ENCODE results near the gene RADIL.
"Not testable (repeated sequence)": the region's sequence is repeated elsewhere in the genome, so short reads cannot be mapped to it uniquely, and the experiment has no call there.

Gene RADIL

GRCh38 chr7:4809091-4809591 lies 74.4 kb downstream of the RADIL start:
- H3K4me3 ChIP-seq (ENCODE audit: insufficient read depth, low read depth, low read length, poor library complexity, severe bottlenecking) = peak overlapping the region; percentile 37
- peak in 1 of 3 donors; percentile 9 for DNase-seq
- peaks cover 12% of the 10 kb centered on the region for H3K27me3 ChIP-seq (replicated peaks; ENCODE audit: control insufficient read depth, insufficient read depth, low read length, poor library complexity, severe bottlenecking)
- no peak overlapping the region for H3K27ac ChIP-seq (ENCODE audit: insufficient read depth, low read length, poor library complexity, severe bottlenecking)
- no peaks in the 10 kb centered on the region for H3K36me3 ChIP-seq (ENCODE audit: control insufficient read depth, insufficient read depth, low read length)
- H3K4me1 ChIP-seq (ENCODE audit: control insufficient read depth, insufficient read depth, low read length, poor library complexity, severe bottlenecking) = peaks cover 8% of the 10 kb centered on the region
- no peaks in the 10 kb centered on the region for H3K9me3 ChIP-seq (ENCODE audit: control insufficient read depth, low read length)

- DNase-seq = no peak
- Histone ChIP-seq H3K4me3 (ENCODE audit: insufficient read depth, low read depth, low read length, poor library complexity, severe bottlenecking) (no peak overlapping the region), H3K9me3 (ENCODE audit: control insufficient read depth, low read length) (no peaks in the 10 kb centered on the region), H3K27me3 (replicated peaks; ENCODE audit: control insufficient read depth, insufficient read depth, low read length, poor library complexity, severe bottlenecking) (peaks cover 12% of the 10 kb centered on the region), H3K27ac (ENCODE audit: insufficient read depth, low read length, poor library complexity, severe bottlenecking) (no peak overlapping the region), H3K36me3 (ENCODE audit: control insufficient read depth, insufficient read depth, low read length) (no peaks in the 10 kb centered on the region), H3K4me1 (ENCODE audit: control insufficient read depth, insufficient read depth, low read length, poor library complexity, severe bottlenecking) (peaks cover 8% of the 10 kb centered on the region)
These were observed 75.0 kb downstream of the RADIL start for GRCh38 chr7:4808565-4808964.

GRCh38 chr7:4808026-4808425 lies 75.5 kb downstream of the RADIL start:
- H3K36me3 ChIP-seq (ENCODE audit: control insufficient read depth, insufficient read depth, low read length) = no peaks in the 10 kb centered on the region
- no peaks in the 10 kb centered on the region for H3K9me3 ChIP-seq (ENCODE audit: control insufficient read depth, low read length)
- H3K27me3 ChIP-seq (replicated peaks; ENCODE audit: control insufficient read depth, insufficient read depth, low read length, poor library complexity, severe bottlenecking) = peaks cover 12% of the 10 kb centered on the region
- H3K27ac ChIP-seq (ENCODE audit: insufficient read depth, low read length, poor library complexity, severe bottlenecking) = no peak overlapping the region
- no peak for DNase-seq
- no peak overlapping the region for H3K4me3 ChIP-seq (ENCODE audit: insufficient read depth, low read depth, low read length, poor library complexity, severe bottlenecking)
- H3K4me1 ChIP-seq (ENCODE audit: control insufficient read depth, insufficient read depth, low read length, poor library complexity, severe bottlenecking) = peaks cover 8% of the 10 kb centered on the region

- H3K4me3 ChIP-seq (ENCODE audit: insufficient read depth, low read depth, low read length, poor library complexity, severe bottlenecking) = no peak overlapping the region
- H3K9me3 ChIP-seq (ENCODE audit: control insufficient read depth, low read length) = no peaks in the 10 kb centered on the region
- H3K27ac ChIP-seq (ENCODE audit: insufficient read depth, low read length, poor library complexity, severe bottlenecking) = no peak overlapping the region
- H3K36me3 ChIP-seq (ENCODE audit: control insufficient read depth, insufficient read depth, low read length) = no peaks in the 10 kb centered on the region
- no peak for DNase-seq
- peaks cover 12% of the 10 kb centered on the region for H3K27me3 ChIP-seq (replicated peaks; ENCODE audit: control insufficient read depth, insufficient read depth, low read length, poor library complexity, severe bottlenecking)
- peaks cover 8% of the 10 kb centered on the region for H3K4me1 ChIP-seq (ENCODE audit: control insufficient read depth, insufficient read depth, low read length, poor library complexity, severe bottlenecking)
These were observed 75.9 kb downstream of the RADIL start for GRCh38 chr7:4807598-4808016.

- H3K4me1 ChIP-seq (ENCODE audit: control insufficient read depth, insufficient read depth, low read length, poor library complexity, severe bottlenecking) = peaks cover 8% of the 10 kb centered on the region
- DNase-seq = no peak
- no peak overlapping the region for H3K4me3 ChIP-seq (ENCODE audit: insufficient read depth, low read depth, low read length, poor library complexity, severe bottlenecking)
- H3K9me3 ChIP-seq (ENCODE audit: control insufficient read depth, low read length) = no peaks in the 10 kb centered on the region
- no peak overlapping the region for H3K27ac ChIP-seq (ENCODE audit: insufficient read depth, low read length, poor library complexity, severe bottlenecking)
- H3K27me3 ChIP-seq (replicated peaks; ENCODE audit: control insufficient read depth, insufficient read depth, low read length, poor library complexity, severe bottlenecking) = peaks cover 12% of the 10 kb centered on the region
- no peaks in the 10 kb centered on the region for H3K36me3 ChIP-seq (ENCODE audit: control insufficient read depth, insufficient read depth, low read length)
These were observed 76.4 kb downstream of the RADIL start for GRCh38 chr7:4806983-4807597.

- no peak for DNase-seq
- Histone ChIP-seq H3K27me3 (replicated peaks; ENCODE audit: control insufficient read depth, insufficient read depth, low read length, poor library complexity, severe bottlenecking) (peaks cover 12% of the 10 kb centered on the region), H3K36me3 (ENCODE audit: control insufficient read depth, insufficient read depth, low read length) (no peaks in the 10 kb centered on the region), H3K27ac (ENCODE audit: insufficient read depth, low read length, poor library complexity, severe bottlenecking) (no peak overlapping the region), H3K9me3 (ENCODE audit: control insufficient read depth, low read length) (no peaks in the 10 kb centered on the region), H3K4me1 (ENCODE audit: control insufficient read depth, insufficient read depth, low read length, poor library complexity, severe bottlenecking) (peaks cover 8% of the 10 kb centered on the region), H3K4me3 (ENCODE audit: insufficient read depth, low read depth, low read length, poor library complexity, severe bottlenecking) (no peak overlapping the region)
These were observed 77.6 kb downstream of the RADIL start for GRCh38 chr7:4805984-4806300.

GRCh38 chr7:4805110-4805983 lies 78.2 kb downstream of the RADIL start:
- H3K4me1 ChIP-seq (ENCODE audit: control insufficient read depth, insufficient read depth, low read length, poor library complexity, severe bottlenecking) = peaks cover 8% of the 10 kb centered on the region
- H3K9me3 ChIP-seq (ENCODE audit: control insufficient read depth, low read length) = no peaks in the 10 kb centered on the region
- no peaks in the 10 kb centered on the region for H3K36me3 ChIP-seq (ENCODE audit: control insufficient read depth, insufficient read depth, low read length)
- H3K27ac ChIP-seq (ENCODE audit: insufficient read depth, low read length, poor library complexity, severe bottlenecking) = no peak overlapping the region
- no peak overlapping the region for H3K4me3 ChIP-seq (ENCODE audit: insufficient read depth, low read depth, low read length, poor library complexity, severe bottlenecking)
- H3K27me3 ChIP-seq (replicated peaks; ENCODE audit: control insufficient read depth, insufficient read depth, low read length, poor library complexity, severe bottlenecking) = peaks cover 12% of the 10 kb centered on the region
- no peak for DNase-seq

- Histone ChIP-seq H3K4me1 (ENCODE audit: control insufficient read depth, insufficient read depth, low read length, poor library complexity, severe bottlenecking) (peaks cover under 1% of the 10 kb centered on the region), H3K36me3 (ENCODE audit: control insufficient read depth, insufficient read depth, low read length) (no peaks in the 10 kb centered on the region), H3K4me3 (ENCODE audit: insufficient read depth, low read depth, low read length, poor library complexity, severe bottlenecking) (no peak overlapping the region), H3K9me3 (ENCODE audit: control insufficient read depth, low read length) (no peaks in the 10 kb centered on the region), H3K27me3 (replicated peaks; ENCODE audit: control insufficient read depth, insufficient read depth, low read length, poor library complexity, severe bottlenecking) (peaks cover 4% of the 10 kb centered on the region), H3K27ac (ENCODE audit: insufficient read depth, low read length, poor library complexity, severe bottlenecking) (no peak overlapping the region)
- DNase-seq = no peak
These were observed 79.9 kb downstream of the RADIL start for GRCh38 chr7:4803397-4804241.

- H3K9me3 ChIP-seq (ENCODE audit: control insufficient read depth, low read length); H3K4me1 ChIP-seq (ENCODE audit: control insufficient read depth, insufficient read depth, low read length, poor library complexity, severe bottlenecking); DNase-seq; H3K36me3 ChIP-seq (ENCODE audit: control insufficient read depth, insufficient read depth, low read length); H3K27me3 ChIP-seq (replicated peaks; ENCODE audit: control insufficient read depth, insufficient read depth, low read length, poor library complexity, severe bottlenecking); H3K4me3 ChIP-seq (ENCODE audit: insufficient read depth, low read depth, low read length, poor library complexity, severe bottlenecking); H3K27ac ChIP-seq (ENCODE audit: insufficient read depth, low read length, poor library complexity, severe bottlenecking): not testable (repeated sequence)
These were observed 80.9 kb downstream of the RADIL start for GRCh38 chr7:4802577-4802976.
